HG03442 (cell line): ENCODE measurements around the gene TRAF1.

Experiments used
- ATAC-seq: cut with Tn5 transposase; IDR thresholded peaks from one replicate; pipeline ENCODE4 v1.9.1; 2021; ENCODE audit warnings: mild to moderate bottlenecking, moderate library complexity; ENCODE audit not compliant: unreplicated experiment

The TRAF1 gene

DNA sequence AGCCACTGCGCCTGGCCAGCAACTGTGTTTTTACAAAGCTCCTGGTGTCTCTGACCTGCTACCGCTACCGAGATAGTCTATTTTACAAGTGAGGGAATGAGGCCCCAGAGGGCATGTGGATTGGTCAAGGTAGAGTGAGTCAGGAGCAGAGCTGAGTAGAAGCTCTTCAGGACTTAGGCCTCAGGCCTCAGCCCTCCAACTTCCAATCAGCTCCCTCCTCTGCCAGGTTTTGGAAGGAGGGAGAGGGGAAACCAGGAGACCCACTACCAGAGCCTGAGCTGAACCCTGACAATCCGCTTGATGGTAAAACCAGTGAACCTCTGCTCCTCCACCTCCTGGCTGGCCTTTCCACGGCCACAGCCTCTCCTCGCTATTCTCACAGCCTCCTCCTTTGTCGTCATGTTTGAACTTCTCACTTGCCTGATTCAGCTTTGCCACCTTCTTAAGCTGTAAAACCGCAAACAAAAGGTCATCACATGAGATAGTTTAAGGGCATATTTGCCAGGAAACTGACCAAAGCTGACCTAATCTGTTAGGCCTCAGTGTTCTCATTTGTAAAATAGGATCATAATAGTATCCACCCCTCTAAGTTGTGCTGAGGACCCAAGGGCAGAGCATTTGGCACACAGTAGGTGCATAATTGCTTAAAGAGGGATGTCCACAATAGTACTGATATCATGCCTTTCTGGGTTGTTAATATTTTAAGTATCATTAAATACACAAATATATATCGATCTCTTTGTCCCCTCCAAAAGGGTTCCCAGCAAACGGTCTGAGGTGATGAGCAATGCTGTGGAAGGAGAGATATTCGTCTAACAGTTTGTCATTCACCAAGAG, 1.7 kb downstream of the TRAF1 start:
- ATAC-seq, result no peak

DNA sequence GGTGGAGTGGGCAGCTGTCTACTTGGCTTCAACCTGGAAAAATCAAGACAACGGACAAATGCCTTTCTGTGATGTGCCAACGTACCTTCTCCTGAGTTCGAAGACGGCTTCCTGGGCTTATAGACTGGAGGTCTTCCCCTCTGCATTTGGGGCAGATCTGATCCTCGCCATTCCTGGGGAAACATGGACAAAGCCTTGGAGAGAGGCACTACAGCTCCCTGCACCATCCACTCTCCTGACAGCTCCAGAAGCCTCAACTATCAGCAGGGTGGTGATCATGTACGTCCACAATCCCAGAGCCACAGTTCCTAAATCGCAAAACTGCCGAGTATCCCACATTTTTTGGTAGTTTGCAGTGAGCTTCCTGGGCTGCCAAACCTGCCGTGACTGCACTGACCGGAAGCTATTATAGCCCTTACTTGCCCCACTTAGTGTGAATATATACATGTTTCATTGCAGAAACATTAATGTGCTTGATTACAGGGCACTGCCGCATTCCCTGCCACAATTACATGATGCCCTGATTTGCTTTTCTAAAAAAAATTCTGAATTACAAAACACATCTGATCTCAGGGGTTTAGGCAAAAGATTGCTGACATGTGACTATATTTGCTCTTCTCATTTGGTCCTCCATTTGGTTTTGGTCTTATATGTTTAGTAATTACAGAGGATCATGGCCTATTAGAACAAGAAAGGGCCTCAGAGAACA, 2.8 kb downstream of the TRAF1 start:
- no peak for ATAC-seq

DNA sequence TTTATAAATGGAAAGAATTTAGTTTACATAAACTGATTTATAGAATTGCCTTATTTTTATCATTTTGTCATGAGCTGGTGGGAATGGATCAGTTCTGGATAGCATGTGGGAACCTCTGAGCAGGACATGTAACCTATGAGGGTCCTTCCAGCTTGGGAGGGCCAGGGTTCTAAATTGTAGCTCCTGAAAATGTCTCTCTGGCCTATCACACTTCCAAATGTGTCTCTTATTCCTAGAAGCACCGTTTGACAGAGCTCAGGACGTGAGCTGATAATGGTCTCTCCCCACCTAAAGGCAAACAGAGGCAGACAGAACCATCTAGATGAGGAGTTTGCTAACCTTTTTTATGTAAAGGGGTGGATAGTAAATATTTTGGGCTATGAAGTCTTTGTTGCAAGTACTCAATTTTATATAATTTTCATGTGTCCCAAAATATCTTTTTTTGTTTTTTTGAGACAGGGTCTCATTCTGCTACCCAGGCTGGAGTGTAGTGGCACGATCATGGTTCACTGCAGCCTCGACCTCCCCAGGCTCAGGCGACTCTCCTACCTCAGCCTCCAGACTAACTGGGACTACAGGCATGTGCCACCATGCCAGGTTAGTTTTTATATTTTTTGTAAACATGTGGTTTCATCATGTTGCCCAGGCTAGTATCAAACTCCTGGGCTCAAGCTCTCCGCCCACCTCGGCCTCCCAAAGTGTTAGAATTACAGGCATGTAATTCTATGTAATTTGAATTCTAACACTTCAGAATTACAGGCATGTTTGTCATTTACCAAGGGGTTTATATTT, 4.0 kb downstream of the TRAF1 start:
- ATAC-seq, result no peak

DNA sequence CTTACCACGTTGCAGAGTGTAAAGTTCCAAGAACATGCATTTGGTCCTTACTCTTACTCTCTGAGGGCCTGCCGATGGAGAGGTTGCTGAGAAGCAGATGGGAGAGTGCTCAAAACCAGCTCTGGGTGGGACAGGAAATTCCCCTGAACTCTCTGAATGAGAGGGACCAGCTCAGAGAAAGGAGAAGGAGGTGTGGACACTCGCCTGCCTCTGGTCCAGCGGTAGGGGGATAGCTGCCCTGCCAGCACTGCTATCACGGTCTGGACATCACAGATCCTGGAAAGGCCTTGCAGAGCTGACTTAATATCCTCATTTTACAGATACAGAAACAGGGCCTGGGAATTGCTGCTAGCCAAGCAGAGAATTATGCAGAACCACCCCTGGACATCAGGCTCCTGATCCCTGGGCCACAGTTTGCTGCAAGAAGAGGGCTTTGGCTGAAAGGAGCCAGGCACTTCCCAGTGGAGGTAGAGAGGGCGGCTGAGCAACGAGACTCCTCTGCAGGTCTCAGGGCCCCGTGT, 4.9 kb downstream of the TRAF1 start:
- ATAC-seq, result no peak

DNA sequence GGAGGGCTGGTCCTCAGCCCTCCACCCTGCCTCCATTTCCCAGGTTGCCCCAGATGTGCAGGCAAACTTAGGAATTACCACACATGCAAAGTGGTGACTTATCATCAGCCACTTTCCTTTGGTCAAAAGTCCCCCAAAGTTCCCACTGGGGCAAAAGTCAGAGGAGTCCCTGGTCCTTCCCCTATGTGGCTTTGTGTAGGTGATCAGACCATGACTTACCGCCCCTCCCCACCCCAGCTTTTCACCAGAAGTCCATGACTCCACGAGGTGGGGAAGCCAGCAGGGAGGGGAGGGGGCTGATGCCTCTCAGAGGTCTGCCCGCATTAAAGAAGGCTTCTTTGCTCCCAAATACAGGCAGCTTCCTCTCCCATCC, 5.8 kb downstream of the TRAF1 start:
- no peak for ATAC-seq

DNA sequence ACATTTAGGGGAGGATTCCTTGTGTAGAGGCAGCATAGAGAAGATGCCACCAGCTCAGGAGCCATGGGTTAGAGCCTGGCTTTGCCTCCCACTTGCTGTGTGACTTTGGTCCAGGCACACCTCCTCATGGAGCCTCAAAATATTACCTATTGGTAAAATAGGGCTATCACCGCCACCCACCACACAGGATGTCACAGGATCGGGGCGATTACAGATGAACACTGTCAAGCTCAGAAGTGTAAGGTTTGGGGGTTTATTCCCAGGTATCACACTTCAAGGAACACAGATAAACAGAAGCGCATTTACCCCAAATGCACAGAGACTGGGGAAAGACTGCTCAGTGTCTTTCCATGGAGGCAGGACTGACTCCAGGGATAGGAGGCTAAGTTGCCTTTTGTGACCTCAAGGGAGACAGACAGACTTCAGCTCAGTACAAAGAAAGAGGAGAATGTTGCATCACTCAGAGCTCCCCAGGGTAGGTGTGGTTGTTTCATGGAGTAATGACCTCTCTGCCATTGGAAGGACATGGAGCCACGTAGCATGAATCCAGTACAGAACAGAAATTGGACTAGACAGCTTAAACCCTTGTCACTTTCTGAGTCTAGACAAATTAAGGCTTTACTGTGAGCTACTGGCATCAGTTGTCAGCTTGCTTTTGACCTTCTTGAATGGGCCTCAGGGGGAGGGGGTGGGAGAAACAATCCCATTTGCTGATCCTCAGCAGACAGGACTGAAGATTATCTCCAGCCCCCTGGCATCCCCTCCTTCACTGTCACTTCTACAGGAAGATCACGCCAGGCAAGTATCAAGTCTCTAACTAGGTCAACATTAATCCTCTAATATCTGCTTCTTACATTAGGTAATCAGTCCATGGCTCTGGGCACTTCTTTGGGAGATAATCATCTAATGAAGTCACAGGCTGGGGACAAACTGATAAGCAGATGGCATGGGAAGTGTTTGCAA, 6.5 kb downstream of the TRAF1 start:
- no peak for ATAC-seq

DNA sequence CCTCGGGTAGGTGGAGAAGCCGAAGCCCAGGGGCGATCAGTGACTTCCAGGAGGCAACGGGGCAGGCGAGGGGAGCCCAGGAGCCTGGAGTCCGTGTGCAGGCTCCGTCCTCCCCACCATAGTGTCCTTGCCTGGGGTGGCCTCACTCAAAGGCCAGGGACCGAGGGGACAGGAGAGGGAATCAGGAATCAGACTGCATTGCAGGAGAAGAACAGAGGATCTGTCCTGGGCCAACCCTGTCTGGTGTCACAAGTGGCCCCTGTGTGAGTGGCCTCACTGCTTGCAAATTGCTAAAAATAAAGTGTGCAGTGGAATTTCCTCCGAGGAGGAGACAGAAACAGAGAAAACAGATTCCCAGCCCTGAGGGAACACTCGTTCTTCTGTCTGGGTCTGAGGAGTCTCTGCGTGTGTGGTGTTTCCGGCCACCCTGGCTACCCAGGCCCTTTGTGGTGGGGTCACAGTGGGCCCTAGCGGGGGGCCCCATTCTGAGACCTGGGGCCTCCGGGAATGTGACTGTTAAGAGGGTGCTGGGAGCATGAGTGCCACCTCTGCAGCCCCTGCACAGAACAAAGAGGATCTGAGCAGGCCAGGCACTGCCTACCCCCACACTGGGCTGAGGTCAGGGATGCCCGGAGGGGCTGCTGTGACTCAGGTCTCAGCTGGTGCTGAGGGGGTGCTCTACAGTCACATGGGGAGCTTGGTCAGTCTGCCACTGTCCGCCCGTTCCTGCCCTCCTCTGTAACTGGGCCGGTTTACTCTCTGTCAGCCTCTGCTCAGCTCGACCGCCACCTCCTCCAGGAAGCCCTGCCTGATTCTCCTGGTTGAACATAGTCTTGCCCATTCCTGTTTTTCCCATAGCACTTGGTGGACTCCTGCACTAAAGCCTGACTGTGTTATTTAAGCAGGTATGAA, 7.4 kb downstream of the TRAF1 start:
- ATAC-seq, result no peak

DNA sequence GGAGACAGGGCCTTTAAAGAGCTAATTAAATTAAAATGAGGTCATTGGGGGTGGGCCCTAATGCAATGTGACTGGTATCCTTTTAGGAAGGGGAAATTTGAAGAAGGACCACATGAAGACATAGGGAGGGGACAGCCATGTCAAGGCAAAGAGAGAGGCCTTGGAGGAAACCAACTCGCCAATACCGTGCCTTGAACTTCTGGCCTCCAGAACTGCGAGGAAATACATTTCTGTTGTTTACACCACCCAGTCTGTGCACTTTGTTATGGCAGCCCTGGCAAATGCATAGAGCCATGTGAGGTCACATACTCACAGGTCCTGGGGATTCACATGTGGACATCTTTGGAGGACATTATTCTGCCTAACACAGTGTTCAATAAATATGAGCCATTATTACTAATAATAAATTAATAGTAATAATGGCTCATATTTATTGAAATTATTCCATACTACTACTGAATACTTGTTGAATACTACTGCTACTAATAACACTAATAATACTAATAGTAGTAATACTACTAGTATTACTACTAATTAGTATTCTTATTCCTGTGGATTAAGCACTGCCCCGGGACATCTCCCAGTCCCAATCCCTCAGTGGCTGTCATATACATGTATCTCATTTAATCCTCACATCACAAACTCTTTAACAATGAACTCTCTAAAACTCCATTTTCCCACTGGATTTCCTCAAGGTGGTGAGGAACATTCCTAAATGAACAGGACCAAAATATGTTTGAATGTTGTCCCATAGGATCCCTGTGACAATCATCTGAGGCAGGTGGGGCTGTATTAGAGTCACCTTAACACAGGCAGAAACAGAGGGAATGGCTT, 8.4 kb downstream of the TRAF1 start:
- no peak for ATAC-seq

DNA sequence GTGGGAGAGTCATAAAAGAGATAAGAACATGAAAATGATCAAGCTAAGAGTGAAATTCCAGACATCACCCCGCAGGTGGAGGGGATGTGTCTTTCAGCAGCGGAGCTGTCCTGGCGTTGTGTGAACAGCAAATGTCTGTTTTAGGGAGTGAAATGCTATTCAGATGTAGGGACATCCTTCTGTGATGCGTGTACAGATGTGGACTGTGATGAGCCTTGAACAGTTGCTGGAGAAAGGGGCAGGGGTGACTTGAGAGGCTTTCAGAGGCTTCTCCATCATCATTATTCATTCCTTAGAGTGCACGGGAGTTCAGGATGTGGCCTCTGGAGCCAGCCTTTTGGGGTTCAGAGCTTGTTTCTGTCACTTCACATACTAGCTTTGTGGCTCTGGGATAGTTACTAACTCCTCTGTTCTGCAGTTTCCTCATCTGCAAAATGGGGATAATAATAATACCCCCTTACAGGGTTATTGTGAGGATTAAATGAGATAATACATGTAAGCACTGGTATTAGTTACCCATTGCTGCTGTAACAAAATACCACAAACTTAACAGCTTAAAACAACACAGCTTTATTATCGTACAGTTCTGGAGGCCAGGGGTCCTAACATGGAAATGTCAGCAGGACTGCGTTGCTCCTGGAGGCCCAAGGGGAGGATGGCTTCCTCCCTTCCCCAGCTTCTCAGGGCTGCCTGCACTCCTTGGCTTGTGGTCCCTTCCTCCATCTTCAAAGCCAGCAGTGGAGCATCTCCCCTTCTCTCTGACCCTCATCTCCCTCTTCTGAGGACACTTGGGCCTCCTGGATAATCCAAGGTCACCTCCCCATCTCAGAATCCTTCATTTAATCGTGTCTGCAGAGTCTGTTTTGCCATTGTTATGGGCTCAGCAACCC, 9.4 kb downstream of the TRAF1 start:
- ATAC-seq, result no peak

DNA sequence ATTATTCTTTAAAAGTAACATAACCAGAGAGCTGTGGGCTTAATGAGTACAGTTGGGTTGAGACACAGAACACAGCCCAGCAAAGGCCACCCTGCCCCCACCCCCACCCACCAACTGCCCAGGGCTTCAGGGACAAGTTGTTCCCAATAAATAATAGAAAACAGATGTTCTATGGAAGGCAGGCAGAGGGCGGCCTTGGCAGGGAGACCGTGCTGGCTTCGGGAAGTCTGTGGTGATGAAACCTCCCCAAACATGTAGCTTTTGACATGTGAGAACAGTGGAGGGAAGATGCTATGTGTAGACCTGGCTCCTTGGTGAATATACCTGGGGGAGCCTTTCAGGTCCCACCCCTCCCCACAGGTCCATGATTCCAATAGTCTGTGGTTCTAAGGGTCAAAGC, 10.0 kb downstream of the TRAF1 start:
- ATAC-seq, result no peak

DNA sequence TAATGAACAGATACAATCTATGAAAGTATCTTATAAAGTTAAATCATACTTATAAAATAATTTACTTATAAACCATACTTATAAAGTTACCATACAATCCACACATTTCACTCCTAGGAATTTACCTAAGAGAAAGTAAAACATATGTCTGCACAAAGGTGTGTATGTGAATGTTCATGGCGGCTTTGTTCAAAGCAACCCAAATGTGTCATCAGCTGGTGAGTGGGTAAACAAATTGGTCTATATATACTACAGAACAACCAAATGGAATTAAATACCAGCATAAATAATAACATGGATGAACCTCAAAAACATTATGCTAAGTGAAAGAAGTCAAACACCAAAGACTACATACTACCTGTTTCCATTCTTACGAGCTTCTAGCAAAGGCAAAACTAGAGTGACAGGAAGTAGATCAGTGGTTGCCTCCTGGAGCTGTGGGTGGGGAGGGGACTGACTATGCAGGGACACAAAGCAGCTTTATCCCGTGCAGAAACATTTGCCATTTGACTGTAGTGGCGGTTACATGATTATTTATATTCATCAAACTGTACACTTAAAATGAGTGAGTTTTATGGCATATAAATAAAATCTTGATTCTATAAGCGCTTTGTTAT, 10.6 kb downstream of the TRAF1 start:
- ATAC-seq, result no peak

DNA sequence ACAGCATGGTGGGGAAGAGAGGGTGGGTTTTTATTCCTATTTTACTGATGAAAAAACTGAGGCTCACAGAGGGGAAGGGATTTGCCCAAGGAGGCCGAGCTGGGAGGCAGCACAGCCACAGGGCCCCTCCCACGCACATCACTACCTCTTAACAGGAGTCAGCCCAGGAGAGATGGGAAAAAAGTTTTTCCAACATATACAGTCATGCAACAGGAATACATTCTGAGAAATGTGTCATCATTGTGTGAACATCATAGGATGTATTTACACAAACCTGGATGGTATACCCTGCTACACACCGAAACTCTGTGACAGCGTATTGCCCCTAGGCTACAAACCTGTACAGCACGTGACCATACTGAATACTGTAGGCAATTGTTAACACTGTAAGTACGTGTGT, 11.6 kb downstream of the TRAF1 start:
- no peak for ATAC-seq

DNA sequence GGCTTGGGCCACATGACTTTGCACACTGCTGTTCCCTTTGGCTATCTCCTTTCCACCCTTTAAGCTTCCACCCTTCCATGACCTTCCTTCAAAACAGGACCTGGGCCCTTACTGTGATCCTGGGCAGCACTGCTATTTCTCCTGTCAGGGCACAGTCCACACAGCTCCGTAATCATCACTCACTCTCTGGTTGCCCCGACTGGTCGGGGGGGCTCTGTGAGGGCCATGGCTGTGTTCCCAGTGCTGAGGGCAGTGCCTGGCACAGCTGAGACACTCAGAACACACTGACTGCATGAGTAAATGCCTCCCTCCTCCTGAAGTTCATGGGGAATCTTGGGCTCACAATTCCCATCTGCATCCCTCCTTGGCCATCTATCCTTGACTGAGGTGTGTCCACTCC, 12.2 kb downstream of the TRAF1 start:
- no peak for ATAC-seq

DNA sequence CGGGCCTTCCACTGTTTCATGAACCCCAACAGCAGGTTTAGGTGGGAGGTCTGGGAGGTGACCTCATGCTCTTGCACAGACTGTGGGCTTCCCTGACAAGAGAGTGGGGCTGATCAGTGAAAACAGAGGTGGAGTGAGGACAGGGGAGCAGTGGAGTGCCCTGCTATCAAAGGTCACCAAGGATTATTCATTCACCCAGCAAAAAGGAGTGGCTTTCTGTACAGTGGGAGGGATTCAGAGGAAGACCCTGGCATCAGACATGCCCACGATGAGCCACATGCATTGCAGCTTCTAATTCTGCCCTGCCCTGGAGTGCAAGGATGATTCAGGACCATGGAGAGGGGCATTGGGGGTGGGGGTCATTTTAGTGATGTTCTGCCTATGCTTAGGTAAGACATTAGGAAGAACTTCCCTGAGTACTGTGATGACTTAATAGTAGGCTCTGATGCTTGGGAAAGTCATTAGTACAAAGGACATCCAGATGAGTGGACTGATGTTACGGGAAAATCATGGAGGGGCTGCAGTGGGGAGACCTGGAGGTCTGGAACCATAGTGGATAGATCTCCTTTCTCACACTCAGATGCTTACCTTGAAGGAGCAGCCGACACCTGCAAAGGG, 12.8 kb downstream of the TRAF1 start:
- ATAC-seq, result no peak

DNA sequence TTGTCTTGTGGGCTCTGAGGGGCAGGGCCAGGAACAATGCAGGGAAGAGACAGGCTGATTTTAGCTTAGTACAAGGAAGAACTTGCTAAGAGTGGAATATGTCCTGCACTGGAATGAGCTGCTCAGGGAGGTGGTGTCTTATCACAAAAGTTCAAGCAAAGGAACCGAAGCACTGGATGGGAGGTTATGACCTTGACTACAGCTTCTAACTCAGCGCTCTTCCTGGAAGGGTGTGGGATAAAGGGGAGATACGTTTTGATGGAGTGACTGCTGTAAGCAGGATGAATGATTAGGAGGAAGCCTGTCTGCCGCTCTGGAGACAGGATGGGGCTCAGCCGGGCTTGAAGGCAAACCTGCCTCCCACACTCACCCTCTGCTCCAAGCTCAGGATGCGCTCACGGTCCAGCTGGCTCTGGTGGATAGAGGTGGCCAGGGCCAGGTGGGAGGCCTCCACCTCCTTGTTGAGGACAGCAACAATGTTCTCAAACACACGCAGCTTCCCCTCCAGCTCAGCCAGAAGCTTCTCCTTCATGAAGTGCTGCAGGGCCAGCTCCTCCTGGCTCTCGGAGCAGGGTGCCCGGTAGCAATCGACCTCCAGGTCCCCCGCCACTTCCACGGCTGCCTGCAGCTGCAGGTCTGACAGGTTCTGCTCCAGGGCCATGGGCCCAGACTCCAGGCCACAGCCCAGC, 13.5 kb downstream of the TRAF1 start:
- no peak for ATAC-seq

DNA sequence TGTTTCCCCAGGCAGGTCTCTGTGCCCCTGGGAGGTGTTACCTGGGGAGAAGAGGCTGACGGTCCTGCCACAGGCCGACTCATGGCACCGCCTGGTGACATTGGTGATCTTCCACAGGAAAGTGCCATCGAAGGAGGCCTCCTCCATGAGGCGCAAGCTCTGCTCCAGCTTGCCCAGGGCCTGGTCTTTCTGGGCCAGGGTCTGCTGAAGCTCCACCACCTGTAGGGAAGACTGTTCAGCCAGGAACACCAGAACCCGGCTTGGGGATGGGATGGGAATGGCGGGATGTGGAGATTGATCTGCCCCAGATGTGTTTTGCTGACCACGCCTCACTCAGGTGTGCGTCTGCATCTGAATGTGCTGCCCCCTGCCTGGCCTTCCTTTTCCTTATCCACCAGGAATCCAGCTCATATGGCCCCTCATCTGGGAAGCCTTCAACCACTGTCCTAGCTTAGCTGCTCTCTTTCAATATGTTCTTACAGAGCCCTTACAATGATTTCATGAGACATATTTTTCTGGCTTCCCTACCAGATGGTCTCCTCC, 15.2 kb downstream of the TRAF1 start:
- no peak for ATAC-seq
